Mucosa of rectum (tissue), 2 donors: ENCODE results near the gene ZNF528.
A peak's percentile ranks its signal among the peaks of the same experiment; 100 is the strongest.

Source experiments
- H3K27ac ChIP-seq, 2 donors: one replicate each; pipeline ENCODE4 v1.7.0; 2013; ENCODE audit warnings: inconsistent platforms in 2 of 2, low read depth in 2 of 2, low read length in 2 of 2
- H3K27me3 ChIP-seq, 2 donors: one replicate each; pipeline ENCODE4 v1.7.0; 2013; ENCODE audit warnings: low read length in 2 of 2; ENCODE audit not compliant: control insufficient read depth in 2 of 2, insufficient read depth in 2 of 2
- H3K36me3 ChIP-seq, 2 donors: one replicate each; pipeline ENCODE4 v1.7.0; 2013; ENCODE audit warnings: low read length in 2 of 2; ENCODE audit not compliant: control insufficient read depth in 2 of 2, insufficient read depth in 2 of 2
- H3K4me1 ChIP-seq, 2 donors: one replicate each; pipeline ENCODE4 v1.7.0; 2013; ENCODE audit warnings: low read length in 2 of 2, mild to moderate bottlenecking in 1 of 2; ENCODE audit not compliant: control insufficient read depth in 2 of 2, insufficient read depth in 2 of 2
- H3K4me3 ChIP-seq, 2 donors: one replicate each; pipeline ENCODE4 v1.7.0; 2013; ENCODE audit warnings: low read length in 2 of 2
- H3K9ac ChIP-seq, 2 donors: one replicate each; pipeline ENCODE4 v1.7.0; 2013; ENCODE audit warnings: low read length in 2 of 2, low read depth in 1 of 2, mild to moderate bottlenecking in 1 of 2
- H3K9me3 ChIP-seq, 2 donors: one replicate each; pipeline ENCODE4 v1.7.0; 2013; ENCODE audit warnings: low read length in 2 of 2; ENCODE audit not compliant: control insufficient read depth in 2 of 2
- donor health status: healthy.
- donor health status: Normal muscosa, but diverticular disease.

ZNF528 gene

GRCh38 chr19:52442179-52442578 is 44.5 kb downstream of the ZNF528 start:
- Histone ChIP-seq H3K4me3 (no peak overlapping the region), H3K4me1 (no peaks in the 10 kb centered on the region), H3K36me3 (no peaks in the 10 kb centered on the region), H3K9ac (no peak overlapping the region), H3K9me3 (peaks cover 18 to 25% of the 10 kb centered on the region in 2 donors), H3K27me3 (no peaks in the 10 kb centered on the region), H3K27ac (no peak overlapping the region)

DNA sequence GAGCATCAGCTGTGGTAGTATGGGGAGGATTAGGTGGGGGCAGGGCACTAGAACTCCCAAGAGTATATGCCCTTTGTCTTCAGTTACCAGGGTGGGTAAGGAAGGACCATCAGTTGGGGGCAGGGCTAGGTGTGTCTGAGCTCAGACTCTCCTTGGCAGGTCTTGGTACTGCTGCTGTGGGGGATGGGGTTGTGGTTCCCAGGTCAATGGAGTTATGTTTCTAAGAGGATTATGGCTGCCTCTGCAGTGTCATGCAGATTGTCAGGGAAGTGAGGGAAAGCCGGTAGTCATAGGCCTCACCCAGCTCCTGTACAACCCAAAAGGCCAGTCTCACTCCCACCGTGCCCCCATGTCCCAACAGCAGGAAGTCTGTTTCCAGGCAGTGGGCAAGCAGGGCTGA is 46.9 kb downstream of the ZNF528 start:
- H3K27ac ChIP-seq, result no peak overlapping the region
- H3K4me1 ChIP-seq, result no peaks in the 10 kb centered on the region
- no peaks in the 10 kb centered on the region for H3K27me3 ChIP-seq
- H3K4me3 ChIP-seq, result no peak overlapping the region
- H3K9ac ChIP-seq, result no peak overlapping the region
- no peaks in the 10 kb centered on the region for H3K36me3 ChIP-seq
- peaks cover 13 to 15% of the 10 kb centered on the region in 2 donors for H3K9me3 ChIP-seq

DNA sequence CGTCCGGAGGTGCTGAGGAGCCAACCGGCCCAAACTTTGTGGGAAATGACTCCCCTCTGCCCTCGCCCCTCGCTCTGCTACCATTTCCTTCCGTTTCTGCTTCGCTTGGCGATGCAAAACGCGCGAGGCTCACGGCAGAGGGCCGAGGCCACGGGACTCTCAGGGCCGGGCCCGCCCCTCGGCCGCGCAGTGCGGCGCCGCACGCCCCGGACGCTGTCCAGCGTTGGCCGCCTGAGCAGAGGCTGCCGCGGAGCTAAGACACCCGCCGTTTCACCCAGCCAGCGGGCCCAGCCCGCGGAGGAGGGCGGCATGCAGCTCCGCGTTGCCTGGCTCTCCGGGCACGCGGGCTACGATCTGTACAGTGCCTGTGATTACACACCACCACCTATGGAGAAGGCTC is 53.6 kb downstream of the ZNF528 start:
- no peak overlapping the region for H3K27ac ChIP-seq
- peaks cover 6 to 21% of the 10 kb centered on the region in 2 donors for H3K9me3 ChIP-seq
- H3K4me3 ChIP-seq, result no peak overlapping the region
- H3K36me3 ChIP-seq, result no peaks in the 10 kb centered on the region
- no peak overlapping the region for H3K9ac ChIP-seq
- no peaks in the 10 kb centered on the region for H3K4me1 ChIP-seq
- no peaks in the 10 kb centered on the region for H3K27me3 ChIP-seq

DNA sequence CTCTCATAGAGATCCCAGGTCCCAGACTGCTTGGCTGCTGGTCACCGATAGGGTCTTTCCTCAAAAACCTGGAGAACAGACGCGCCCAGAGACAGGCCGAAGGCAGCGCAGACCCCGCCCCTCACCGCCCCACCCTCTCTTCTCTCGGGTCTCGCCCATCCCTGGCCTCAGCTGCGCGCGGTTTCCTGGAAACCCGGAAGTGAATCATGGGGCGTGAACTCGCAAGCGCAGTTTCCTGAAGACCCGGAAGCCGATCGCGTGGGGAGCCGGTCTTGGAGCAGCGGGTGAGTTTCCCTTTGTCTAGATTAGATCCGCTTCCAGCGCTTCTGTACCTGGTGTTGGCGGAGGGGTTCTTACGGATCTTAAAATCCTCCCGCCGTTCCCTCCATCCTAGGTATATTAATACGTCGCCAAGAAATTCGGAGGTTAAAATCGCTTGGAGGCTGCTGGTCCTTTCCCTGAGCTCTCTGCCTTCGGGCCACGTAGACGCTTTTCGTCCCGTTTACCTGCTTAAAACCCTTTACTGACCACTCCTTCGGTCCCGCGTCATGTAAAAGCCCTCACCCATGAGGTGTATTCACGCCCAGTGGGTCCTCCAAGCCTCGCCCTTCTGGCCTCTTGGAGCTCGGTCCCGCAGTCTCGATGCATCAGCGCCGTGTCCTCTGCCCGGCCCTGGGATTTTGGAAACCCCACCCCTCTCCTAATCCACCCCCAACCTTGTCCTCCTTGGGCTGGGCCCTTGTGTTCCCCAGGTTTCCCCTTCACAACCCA is 55.9 kb downstream of the ZNF528 start, which contains the start of gene ZNF578:
ZNF578 (plus strand) TSS at position 230 of the 771 bp plus-strand sequence. CDS start 48,293 bp downstream, outside the sequence.
- peaks cover 16 to 19% of the 10 kb centered on the region in 2 donors for H3K9me3 ChIP-seq
- H3K4me1 ChIP-seq, result no peaks in the 10 kb centered on the region
- no peak within 1 kb of the TSS for H3K9ac ChIP-seq
- H3K4me3 ChIP-seq, result peak within 1 kb of the TSS; percentile 67 to 82
- peaks cover 4 to 5% of the 10 kb centered on the region in 2 donors for H3K36me3 ChIP-seq
- H3K27me3 ChIP-seq, result no peaks in the 10 kb centered on the region
- H3K27ac ChIP-seq, result no peak within 1 kb of the TSS

GRCh38 chr19:52464798-52465470 is 67.3 kb downstream of the ZNF528 start:
- H3K4me3 ChIP-seq, result no peak overlapping the region
- no peak overlapping the region for H3K27ac ChIP-seq
- peaks cover 30 to 31% of the 10 kb centered on the region in 2 donors for H3K9me3 ChIP-seq
- H3K4me1 ChIP-seq, result no peaks in the 10 kb centered on the region
- no peak overlapping the region for H3K9ac ChIP-seq
- H3K27me3 ChIP-seq, result no peaks in the 10 kb centered on the region
- no peaks in the 10 kb centered on the region for H3K36me3 ChIP-seq
